Measurements from ENCODE around the gene RRP12.

DNA sequence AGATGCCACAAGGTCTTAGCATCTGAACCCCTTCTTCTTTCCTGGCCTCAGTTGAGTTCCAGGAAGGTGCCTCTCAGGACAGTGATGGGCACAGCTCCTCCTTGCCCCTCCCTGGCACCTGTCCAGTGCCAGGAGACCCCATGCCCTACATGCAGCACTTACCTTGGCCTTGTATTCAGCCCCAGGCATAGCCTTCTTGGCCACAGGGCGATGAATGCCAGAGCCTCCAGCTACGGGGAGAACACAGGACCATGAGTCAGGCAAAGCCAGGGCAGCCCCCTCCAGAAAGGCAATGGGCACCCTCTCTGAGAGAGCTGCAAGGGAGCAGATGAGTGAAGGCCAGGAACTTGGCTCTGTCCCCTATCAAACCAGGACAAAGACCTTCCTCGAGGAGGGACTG, 42.4 kb downstream of the RRP12 start:
- no peak for TF ChIP-seq FOXA1 (IDR thresholded peaks at IDR 0.05)
- TF ChIP-seq SUZ12 (IDR thresholded peaks at IDR 0.05) = no peak
- no peak for TF ChIP-seq ELF4 (IDR thresholded peaks at IDR 0.05)
- TF ChIP-seq HDGF (IDR thresholded peaks at IDR 0.05; ENCODE audit: borderline replicate concordance) = no peak
- TF ChIP-seq BHLHE40 (IDR thresholded peaks at IDR 0.05; ENCODE audit: borderline replicate concordance) = no peak
- TF ChIP-seq FOXM1 (IDR thresholded peaks at IDR 0.05; ENCODE audit: borderline replicate concordance) = no peak
- TF ChIP-seq, protein P1, sequence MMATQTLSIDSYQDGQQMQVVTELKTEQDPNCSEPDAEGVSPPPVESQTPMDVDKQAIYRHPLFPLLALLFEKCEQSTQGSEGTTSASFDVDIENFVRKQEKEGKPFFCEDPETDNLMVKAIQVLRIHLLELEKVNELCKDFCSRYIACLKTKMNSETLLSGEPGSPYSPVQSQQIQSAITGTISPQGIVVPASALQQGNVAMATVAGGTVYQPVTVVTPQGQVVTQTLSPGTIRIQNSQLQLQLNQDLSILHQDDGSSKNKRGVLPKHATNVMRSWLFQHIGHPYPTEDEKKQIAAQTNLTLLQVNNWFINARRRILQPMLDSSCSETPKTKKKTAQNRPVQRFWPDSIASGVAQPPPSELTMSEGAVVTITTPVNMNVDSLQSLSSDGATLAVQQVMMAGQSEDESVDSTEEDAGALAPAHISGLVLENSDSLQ (IDR thresholded peaks at IDR 0.05) = no peak
